ENCODE results near the gene TAF11L14. TPM values are rescaled to one million over a fixed set of nuclear protein-coding genes. Genes with fewer than 3 reads are reported as not detected.

Gene TAF11L14
- total RNA-seq, 1 experiment from 2014 or later, result not detected

DNA sequence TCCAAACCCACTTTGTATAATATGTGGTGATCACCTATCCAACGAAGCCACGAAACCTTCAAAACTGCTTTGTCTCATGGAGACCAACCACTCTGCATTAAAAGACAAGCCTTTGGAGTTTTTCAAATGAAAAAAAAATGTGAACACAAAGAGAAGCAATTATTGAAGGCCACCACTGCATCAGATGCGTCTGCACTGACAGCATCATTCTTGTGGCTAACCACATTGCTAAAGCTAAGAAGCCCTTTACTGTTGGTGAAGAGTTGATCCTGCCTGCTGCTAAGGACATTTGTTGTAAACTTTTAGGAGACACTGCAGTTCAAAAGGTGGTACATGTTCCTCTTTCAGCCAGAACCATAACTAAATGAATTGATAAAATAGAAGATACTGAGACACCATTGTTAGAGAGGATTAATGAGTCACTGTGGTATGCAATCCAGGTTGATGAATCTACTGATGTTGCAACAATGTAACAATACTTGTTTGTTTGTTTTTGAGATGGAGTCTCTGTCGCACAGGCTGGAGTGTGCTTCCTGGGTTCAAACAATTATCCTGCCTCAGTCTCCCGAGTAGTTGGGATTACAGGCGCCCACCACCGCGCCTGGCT lies 45.4 kb downstream of the TAF11L14 start:
- DNase-seq (ENCODE audit: low read depth), result no peak

- no peak for DNase-seq (ENCODE audit: low read depth)
These were observed 46.5 kb downstream of the TAF11L14 start for GRCh38 chr5:17680737-17681136.

Other genes with a start within 250 kb of the TAF11L14 start
- not detected in 2 replicates for gene TAF11L2, start 136.2 kb upstream of the TAF11L14 start, total RNA-seq (2014; rRNA removed)
- not detected in 2 replicates for gene TAF11L3, start 116.1 kb upstream of the TAF11L14 start, total RNA-seq (2014; rRNA removed)
- gene TAF11L4, start 112.7 kb upstream of the TAF11L14 start, total RNA-seq (2014; rRNA removed), result not detected in 2 replicates
- not detected in 2 replicates for gene TAF11L5, start 109.2 kb upstream of the TAF11L14 start, total RNA-seq (2014; rRNA removed)
- gene TAF11L6, start 105.8 kb upstream of the TAF11L14 start, total RNA-seq (2014; rRNA removed), result not detected in 2 replicates
- gene TAF11L7, start 48.7 kb upstream of the TAF11L14 start, total RNA-seq (2014; rRNA removed), result not detected in 2 replicates
- not detected in 2 replicates for gene TAF11L8, start 43.5 kb upstream of the TAF11L14 start, total RNA-seq (2014; rRNA removed)
- not detected in 2 replicates for gene TAF11L9, start 40.1 kb upstream of the TAF11L14 start, total RNA-seq (2014; rRNA removed)
- not detected in 2 replicates for gene TAF11L10, start 36.6 kb upstream of the TAF11L14 start, total RNA-seq (2014; rRNA removed)
- not detected in 2 replicates for gene TAF11L11, start 30.3 kb upstream of the TAF11L14 start, total RNA-seq (2014; rRNA removed)
- not detected in 2 replicates for gene TAF11L12, start 24.1 kb upstream of the TAF11L14 start, total RNA-seq (2014; rRNA removed)
- gene TAF11L13, start 2.4 kb upstream of the TAF11L14 start, total RNA-seq (2014; rRNA removed), result not detected in 2 replicates